NK-92 (cell line): Measurements from ENCODE around the gene DDX39B.
"Not testable (repeated sequence)": the region's sequence is repeated elsewhere in the genome, so short reads cannot be mapped to it uniquely, and the experiment has no call there.

ENCODE experiments used
- DNase-seq: peaks from one replicate; lab custom pipeline; 2025; ENCODE audit not compliant: unreplicated experiment; lab: John Stamatoyannopoulos, UW

DDX39B gene

GRCh38 chr6:31529329-31530150 lies 12.3 kb downstream of the DDX39B start:
- DNase-seq, result no peak

- DNase-seq, result no peak
Measured at GRCh38 chr6:31528821-31529328, 12.9 kb downstream of the DDX39B start, which contains the start of gene MCCD1. TSS of gene MCCD1 (plus strand) at chr6:31528962. CDS start at chr6:31529015, 53 bp downstream.

GRCh38 chr6:31528307-31528777 lies 13.5 kb downstream of the DDX39B start:
- DNase-seq, result no peak

GRCh38 chr6:31525932-31526591 lies 15.7 kb downstream of the DDX39B start:
- no peak for DNase-seq

GRCh38 chr6:31525553-31525931 lies 16.3 kb downstream of the DDX39B start:
- no peak for DNase-seq

GRCh38 chr6:31521835-31522234 lies 20.0 kb downstream of the DDX39B start:
- DNase-seq, result no peak

GRCh38 chr6:31513456-31514165 lies 28.2 kb downstream of the DDX39B start:
- DNase-seq, result no peak

- DNase-seq, result no peak
Measured at GRCh38 chr6:31510007-31510406, 31.8 kb downstream of the DDX39B start.

GRCh38 chr6:31509036-31509435 lies 32.8 kb downstream of the DDX39B start:
- not testable (repeated sequence) for DNase-seq

GRCh38 chr6:31502586-31502985 lies 39.2 kb downstream of the DDX39B start:
- DNase-seq, result no peak

- not testable (repeated sequence) for DNase-seq
Measured at GRCh38 chr6:31499648-31500047, 42.2 kb downstream of the DDX39B start.

- DNase-seq, result no peak
Measured at GRCh38 chr6:31498748-31499147, 43.1 kb downstream of the DDX39B start.

GRCh38 chr6:31497531-31498476 lies 44.0 kb downstream of the DDX39B start, which contains the start of gene MICB:
TSS of gene MICB (plus strand) at chr6:31498145. CDS start at chr6:31498194, 49 bp downstream.
- peak; percentile 54 for DNase-seq

GRCh38 chr6:31496826-31497225 lies 45.0 kb downstream of the DDX39B start:
- DNase-seq, result not testable (repeated sequence)

- no peak for DNase-seq
Measured at GRCh38 chr6:31495580-31495979, 46.2 kb downstream of the DDX39B start.

- DNase-seq, result no peak
Measured at GRCh38 chr6:31493875-31494694, 47.7 kb downstream of the DDX39B start.

GRCh38 chr6:31493550-31493874 lies 48.3 kb downstream of the DDX39B start:
- not testable (repeated sequence) for DNase-seq

GRCh38 chr6:31490115-31490873 lies 51.5 kb downstream of the DDX39B start:
- no peak for DNase-seq

GRCh38 chr6:31489086-31489485 lies 52.7 kb downstream of the DDX39B start:
- DNase-seq, result no peak
